ENCODE data around the gene SLC44A1. TPM values are rescaled to one million over a fixed set of nuclear protein-coding genes. Genes with fewer than 3 reads are reported as not detected.

Gene SLC44A1
- total and polyA plus RNA-seq, 2 of the 13 experiments (the other 11 are each of a cell fraction or from before 2014, with no cell fraction given): 21.4 to 40.8 TPM

DNA sequence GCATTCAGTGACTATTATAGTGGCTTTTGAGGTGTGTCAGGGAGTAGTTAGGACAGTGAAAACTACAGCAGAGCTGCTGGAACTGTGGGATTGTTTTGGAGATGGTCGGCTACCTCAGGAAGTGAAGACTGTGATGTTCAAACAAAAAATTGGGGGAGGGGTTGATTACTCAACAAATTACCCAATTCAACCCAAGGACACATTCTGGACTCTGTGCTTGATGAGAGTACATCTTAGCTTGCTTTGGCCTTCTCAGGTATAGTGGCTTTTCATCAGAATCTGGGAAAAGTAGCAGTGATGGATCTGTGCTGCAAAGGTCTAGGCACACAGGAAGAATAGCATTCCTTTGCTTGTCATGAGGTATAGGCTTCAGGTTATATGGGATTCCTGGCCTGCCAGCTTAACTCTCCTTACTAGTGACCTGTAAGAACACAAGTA lies 47.0 kb downstream of the SLC44A1 start (continued):
- TF ChIP-seq ZMYM4 (CRISPR knock-in tag; IDR thresholded peaks at IDR 0.05) (peak; percentile 90), HNRNPL (IDR thresholded peaks at IDR 0.05; ENCODE audit: low read depth, low read length) (no peak), ZNF205 (CRISPR knock-in tag; IDR thresholded peaks at IDR 0.05) (peak; percentile 73; the same call in 1 of the 2 replicates), CC2D1A (CRISPR knock-in tag; IDR thresholded peaks at IDR 0.05) (no peak), ZNF672 (CRISPR knock-in tag; IDR thresholded peaks at IDR 0.05) (no peak), ZNF234 (CRISPR knock-in tag; conservative IDR thresholded peaks at IDR 0.05) (no peak), RBAK (CRISPR knock-in tag; IDR thresholded peaks at IDR 0.05) (no peak), ZNF850 (CRISPR knock-in tag; conservative IDR thresholded peaks at IDR 0.05) (no peak), ZBED4 (CRISPR knock-in tag; IDR thresholded peaks at IDR 0.05; ENCODE audit: borderline replicate concordance) (no peak; the same call in 1 of the 2 replicates), ZNF331 (CRISPR knock-in tag; IDR thresholded peaks at IDR 0.05) (peak; percentile 90), ZNF143 (CRISPR knock-in tag; IDR thresholded peaks at IDR 0.05) (0 out of 2 replicates have a peak, but pooled peaks have one; percentile 49), FOXK1 (CRISPR knock-in tag; IDR thresholded peaks at IDR 0.05; ENCODE audit: borderline replicate concordance, low read depth) (peak; percentile 71; the same call in 1 of the 2 replicates), SALL1 (CRISPR knock-in tag; IDR thresholded peaks at IDR 0.05) (peak; percentile 91), RXRA (CRISPR knock-in tag; IDR thresholded peaks at IDR 0.05) (peak; percentile 48; the same call in 1 of the 2 replicates), ZNF354B (CRISPR knock-in tag; IDR thresholded peaks at IDR 0.05) (no peak), ISX (CRISPR knock-in tag; conservative IDR thresholded peaks at IDR 0.05) (no peak), ZNF557 (CRISPR knock-in tag; IDR thresholded peaks at IDR 0.05) (no peak), ZNF761 (CRISPR knock-in tag; conservative IDR thresholded peaks at IDR 0.05) (no peak; the same call in 1 of the 2 replicates), NCOA2 (CRISPR knock-in tag; IDR thresholded peaks at IDR 0.05) (peak; percentile 95), KMT2A (CRISPR knock-in tag; IDR thresholded peaks at IDR 0.05) (0 out of 2 replicates have a peak, but pooled peaks have one; percentile 54), KMT2B (CRISPR knock-in tag; IDR thresholded peaks at IDR 0.05) (peak; percentile 40; the same call in 1 of the 2 replicates)
- TF ChIP-seq, protein P1, sequence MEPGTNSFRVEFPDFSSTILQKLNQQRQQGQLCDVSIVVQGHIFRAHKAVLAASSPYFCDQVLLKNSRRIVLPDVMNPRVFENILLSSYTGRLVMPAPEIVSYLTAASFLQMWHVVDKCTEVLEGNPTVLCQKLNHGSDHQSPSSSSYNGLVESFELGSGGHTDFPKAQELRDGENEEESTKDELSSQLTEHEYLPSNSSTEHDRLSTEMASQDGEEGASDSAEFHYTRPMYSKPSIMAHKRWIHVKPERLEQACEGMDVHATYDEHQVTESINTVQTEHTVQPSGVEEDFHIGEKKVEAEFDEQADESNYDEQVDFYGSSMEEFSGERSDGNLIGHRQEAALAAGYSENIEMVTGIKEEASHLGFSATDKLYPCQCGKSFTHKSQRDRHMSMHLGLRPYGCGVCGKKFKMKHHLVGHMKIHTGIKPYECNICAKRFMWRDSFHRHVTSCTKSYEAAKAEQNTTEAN (CRISPR knock-in tag; conservative IDR thresholded peaks at IDR 0.05): 0 out of 2 replicates have a peak, but pooled peaks have one; percentile 3
- TF ChIP-seq, protein P2, sequence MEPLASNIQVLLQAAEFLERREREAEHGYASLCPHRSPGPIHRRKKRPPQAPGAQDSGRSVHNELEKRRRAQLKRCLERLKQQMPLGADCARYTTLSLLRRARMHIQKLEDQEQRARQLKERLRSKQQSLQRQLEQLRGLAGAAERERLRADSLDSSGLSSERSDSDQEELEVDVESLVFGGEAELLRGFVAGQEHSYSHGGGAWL (CRISPR knock-in tag; IDR thresholded peaks at IDR 0.05): no peak
- TF ChIP-seq, protein P3, sequence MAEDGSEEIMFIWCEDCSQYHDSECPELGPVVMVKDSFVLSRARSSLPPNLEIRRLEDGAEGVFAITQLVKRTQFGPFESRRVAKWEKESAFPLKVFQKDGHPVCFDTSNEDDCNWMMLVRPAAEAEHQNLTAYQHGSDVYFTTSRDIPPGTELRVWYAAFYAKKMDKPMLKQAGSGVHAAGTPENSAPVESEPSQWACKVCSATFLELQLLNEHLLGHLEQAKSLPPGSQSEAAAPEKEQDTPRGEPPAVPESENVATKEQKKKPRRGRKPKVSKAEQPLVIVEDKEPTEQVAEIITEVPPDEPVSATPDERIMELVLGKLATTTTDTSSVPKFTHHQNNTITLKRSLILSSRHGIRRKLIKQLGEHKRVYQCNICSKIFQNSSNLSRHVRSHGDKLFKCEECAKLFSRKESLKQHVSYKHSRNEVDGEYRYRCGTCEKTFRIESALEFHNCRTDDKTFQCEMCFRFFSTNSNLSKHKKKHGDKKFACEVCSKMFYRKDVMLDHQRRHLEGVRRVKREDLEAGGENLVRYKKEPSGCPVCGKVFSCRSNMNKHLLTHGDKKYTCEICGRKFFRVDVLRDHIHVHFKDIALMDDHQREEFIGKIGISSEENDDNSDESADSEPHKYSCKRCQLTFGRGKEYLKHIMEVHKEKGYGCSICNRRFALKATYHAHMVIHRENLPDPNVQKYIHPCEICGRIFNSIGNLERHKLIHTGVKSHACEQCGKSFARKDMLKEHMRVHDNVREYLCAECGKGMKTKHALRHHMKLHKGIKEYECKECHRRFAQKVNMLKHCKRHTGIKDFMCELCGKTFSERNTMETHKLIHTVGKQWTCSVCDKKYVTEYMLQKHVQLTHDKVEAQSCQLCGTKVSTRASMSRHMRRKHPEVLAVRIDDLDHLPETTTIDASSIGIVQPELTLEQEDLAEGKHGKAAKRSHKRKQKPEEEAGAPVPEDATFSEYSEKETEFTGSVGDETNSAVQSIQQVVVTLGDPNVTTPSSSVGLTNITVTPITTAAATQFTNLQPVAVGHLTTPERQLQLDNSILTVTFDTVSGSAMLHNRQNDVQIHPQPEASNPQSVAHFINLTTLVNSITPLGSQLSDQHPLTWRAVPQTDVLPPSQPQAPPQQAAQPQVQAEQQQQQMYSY (CRISPR knock-in tag; IDR thresholded peaks at IDR 0.05): no peak
